Ecto neural progenitor cell (in vitro differentiated cells): ENCODE results near the gene LDLR.
"Not testable (repeated sequence)": the region's sequence is repeated elsewhere in the genome, so short reads cannot be mapped to it uniquely, and the experiment has no call there.

Experiments used
- DNase-seq: peaks from one replicate; pipeline ENCODE4 v3.0.0-alpha.2; 2018; ENCODE audit warnings: low spot score

The LDLR gene

DNA sequence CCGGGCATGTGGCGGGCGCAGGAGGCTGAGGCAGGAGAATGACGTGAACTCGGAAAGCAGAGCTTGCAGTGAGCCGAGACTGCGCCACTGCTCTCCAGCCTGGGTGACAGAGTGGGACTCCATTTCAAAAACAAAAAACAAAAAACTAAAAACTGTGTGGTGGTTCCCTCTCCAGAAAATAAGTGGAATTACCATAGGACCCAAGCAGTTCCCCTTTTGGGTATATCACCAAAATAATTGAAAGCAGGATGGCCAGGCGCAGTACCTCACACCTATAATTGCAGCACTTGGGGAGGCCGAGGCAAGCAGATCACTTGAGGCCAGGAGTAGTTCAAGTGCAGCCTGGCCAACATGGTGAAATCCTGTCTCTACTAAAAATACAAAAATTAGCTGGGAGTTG, 15.7 kb upstream of the LDLR start:
- DNase-seq: no peak

DNA sequence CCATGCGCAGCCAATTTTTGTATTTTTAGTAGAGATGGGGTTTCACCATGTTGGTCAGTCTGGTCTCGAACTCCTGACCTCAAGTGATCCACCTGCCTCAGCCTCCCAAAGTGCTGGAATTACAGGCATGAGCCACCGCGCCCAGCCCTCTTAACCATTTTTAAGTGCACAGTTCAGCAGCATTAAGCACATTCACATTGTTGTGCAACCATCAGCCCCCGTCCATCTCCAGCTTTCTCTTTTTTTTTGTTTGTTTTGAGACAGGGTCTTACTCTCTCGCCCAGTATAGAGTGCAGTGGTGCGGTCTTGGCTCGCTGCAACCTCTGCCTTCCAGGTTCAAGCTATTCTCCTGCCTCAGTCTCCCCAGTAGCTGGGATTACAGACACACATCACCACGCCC, 12.5 kb upstream of the LDLR start:
- not testable (repeated sequence) for DNase-seq

DNA sequence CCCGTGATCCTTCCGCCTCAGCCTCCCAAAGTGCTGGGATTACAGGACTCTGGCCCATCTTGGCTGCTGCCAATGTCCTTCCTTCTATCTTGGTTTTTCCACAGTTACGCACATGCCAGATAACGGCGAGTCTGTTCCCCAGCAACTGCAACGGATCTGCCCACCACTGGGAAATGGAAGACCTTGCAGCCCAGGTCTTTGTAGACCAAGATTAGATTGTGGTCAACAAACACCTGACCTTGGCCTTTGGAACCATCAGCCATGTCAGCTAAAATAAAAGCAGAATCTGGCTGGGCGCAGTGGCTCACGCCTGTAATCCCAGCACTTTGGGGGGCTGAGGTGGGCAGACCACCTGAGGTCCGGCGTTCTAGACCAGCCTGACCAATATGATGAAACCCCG, 10.4 kb upstream of the LDLR start:
- DNase-seq: no peak

DNA sequence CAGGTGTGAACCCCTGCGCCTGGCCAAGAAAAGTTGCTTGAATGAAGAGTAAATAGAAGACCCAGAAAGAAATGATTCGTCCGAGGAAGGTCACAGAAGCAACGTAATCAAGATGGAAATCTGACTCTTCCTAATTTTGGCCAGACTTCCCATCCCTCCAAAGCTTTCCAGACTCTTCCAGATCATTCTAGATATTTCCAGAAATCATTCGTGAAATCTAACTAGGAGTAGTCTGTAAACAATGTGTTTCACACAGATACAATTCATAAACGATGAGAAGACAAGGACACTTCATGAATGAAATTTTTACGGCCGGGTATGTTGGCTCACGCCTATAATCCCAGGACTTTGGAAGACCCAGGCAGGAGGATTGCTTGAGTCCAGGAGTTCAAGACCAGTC, 9.3 kb upstream of the LDLR start:
- no peak for DNase-seq

DNA sequence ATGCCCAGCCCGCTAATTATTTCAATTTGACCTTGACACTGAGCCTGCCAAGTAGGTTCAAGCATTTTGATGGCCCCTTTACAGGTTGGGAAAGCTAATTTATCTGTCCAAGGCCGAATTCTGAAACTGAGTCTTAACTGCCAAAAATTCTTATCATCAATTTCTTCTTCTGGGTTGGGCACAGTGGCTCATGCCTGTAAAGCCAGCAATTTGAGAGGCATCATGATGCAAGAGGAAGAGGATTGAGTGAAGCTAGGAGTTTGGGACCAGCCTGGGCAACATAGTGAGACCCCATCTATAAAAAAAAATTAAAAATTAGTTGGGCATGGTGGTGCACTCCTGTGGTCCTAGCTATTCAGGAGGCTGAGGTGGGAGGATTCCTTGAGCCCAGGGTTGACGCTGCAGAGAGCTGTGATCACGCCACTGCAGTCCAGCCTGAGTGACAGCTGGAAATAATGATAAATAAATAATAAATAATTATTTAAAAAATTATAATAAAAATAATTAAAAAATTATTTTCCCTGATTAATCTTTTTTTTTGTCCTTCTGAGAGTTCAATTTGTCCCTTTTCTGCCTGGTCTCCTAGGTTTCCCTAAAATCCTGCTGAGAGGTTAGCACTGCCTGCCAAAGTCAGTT, 1.3 kb upstream of the LDLR start:
- DNase-seq: no peak

DNA sequence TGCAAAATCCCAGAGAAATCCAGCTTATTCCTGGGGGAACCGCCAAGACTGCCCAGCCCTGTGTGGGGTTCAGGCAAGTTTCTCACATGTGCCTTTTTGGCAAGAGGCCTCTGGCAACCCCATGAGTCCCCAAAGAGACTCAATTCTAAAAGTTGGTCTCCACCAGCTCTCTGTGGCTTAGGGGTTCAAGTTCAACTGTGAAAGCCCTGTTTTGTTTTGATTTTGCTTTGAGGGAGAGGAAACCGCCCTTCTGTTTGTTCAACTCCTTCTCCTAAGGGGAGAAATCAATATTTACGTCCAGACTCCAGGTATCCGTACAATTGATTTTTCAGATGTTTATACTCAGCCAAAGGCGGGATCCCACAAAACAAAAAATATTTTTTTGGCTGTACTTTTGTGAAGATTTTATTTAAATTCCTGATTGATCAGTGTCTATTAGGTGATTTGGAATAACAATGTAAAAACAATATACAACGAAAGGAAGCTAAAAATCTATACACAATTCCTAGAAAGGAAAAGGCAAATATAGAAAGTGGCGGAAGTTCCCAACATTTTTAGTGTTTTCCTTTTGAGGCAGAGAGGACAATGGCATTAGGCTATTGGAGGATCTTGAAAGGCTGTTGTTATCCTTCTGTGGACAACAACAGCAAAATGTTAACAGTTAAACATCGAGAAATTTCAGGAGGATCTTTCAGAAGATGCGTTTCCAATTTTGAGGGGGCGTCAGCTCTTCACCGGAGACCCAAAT, 583 bp upstream of the LDLR start:
- DNase-seq: no peak

DNA sequence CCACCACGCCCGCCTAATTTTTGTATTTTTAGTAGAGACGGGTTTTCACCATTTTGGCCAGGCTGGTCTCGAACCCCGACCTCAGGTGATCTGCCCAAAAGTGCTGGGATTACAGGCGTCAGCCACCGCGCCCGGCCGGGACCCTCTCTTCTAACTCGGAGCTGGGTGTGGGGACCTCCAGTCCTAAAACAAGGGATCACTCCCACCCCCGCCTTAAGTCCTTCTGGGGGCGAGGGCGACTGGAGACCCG, 676 bp downstream of the LDLR start:
- not testable (repeated sequence) for DNase-seq

DNA sequence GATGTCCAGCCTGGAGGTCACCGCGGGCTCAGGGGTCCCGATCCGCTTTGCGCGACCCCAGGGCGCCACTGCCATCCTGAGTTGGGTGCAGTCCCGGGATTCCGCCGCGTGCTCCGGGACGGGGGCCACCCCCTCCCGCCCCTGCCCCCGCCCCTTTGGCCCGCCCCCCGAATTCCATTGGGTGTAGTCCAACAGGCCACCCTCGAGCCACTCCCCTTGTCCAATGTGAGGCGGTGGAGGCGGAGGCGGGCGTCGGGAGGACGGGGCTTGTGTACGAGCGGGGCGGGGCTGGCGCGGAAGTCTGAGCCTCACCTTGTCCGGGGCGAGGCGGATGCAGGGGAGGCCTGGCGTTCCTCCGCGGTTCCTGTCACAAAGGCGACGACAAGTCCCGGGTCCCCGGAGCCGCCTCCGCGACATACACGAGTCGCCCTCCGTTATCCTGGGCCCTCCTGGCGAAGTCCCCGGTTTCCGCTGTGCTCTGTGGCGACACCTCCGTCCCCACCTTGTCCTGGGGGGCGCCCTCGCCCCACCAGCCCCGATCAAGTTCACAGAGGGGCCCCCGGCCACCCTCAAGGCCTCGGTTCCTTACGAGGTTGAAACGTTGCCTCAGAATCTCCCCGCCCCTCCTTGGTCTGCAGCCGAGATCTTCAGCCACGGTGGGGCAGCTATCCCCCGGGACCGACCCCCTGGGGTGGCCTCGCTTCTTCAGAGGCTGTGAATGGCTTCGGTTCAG, 1.2 kb downstream of the LDLR start:
- peak; percentile 97 for DNase-seq

DNA sequence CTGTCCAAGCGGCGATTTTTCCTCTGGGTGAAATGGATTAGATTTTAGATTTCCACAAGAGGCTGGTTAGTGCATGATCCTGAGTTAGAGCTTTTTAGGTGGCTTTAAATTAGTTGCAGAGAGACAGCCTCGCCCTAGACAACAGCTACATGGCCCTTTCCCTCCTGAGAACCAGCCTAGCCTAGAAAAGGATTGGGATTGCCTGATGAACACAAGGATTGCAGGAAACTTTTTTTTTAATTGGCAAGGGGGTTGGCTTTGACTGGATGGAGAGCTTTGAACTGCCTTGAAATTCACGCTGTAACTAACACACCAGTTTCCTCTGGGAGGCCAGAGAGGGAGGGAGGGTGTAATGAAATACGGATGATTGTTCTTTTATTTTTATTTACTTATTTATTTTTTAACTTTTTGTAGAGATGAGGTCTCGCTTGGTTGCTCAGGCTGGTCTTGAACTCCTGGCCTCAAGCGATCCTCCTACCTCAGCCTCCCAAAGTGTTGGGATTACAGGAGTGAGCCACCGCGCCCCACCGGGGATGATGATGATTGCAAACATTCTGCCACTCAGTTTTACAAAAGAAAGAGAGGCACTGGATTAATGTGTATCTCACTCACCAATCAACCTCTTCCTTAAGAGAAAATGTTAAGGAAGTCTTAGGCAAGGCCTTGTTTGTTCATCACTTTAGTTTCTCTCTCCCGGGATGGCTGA, 1.9 kb downstream of the LDLR start:
- DNase-seq: no peak

DNA sequence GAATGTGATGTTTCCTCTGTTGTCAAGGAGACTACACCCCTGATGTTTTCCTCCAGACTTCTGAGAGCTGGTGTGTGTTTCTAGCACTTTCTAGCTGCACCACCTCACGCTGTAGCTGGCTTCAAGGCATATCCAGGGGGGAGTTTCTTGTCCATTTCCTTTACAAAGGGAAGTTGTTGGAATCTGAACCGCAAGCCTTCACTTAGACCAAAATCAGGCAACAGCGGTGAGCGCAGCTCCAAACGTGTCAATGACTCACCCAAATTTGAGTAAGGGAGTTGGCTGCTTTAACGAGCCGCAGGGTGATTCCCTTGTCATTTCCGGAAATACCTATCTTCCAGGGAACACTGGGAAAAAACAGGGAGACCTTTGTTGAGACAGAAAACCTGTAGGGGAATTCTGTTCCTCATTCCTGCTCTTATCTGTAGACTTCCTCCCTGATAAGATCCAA, 2.5 kb downstream of the LDLR start:
- DNase-seq: no peak

DNA sequence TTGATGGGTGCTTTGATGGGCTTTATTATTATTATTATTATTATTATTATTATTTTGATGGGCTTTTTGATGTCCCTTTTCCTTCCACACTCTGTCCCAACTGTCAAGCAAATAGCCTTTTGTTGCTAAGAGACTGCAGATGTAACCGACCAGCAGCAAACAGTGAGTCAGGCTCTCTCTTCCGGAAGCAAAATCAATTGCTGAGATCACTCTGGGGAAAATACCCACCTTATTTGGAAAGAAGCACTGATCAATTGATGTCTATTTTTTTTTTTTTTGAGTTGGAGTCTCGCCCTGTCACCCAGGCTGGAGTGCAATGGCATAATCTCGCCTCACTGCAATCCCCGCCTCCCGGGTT, 2.9 kb downstream of the LDLR start:
- DNase-seq: no peak

DNA sequence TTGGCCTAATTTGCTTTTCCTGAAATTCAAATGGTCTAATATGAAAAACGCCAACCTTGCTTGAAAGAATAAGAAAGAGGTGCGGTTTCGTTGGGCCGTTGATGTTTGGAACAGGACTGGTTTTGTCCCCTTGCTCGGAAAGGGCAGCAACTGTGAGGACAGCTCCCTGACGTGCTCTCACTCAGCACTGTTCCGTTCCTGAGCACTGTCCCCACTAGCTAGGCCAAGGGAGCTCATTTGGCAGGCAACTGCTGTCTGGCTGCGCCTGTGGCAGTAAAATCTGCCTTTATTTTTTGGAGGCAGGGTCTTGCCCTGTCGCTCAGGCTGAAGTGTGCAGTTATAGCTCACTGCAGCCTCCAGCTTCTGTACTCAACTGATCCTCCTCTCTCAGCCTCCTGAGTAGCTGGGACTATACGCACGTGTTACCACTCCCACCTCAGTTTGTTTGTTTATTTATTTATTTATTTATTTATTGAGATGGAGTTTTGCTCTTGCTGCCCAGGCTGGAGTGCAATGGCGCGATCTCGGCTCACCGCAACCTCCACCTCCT, 4.5 kb downstream of the LDLR start:
- DNase-seq: no peak

DNA sequence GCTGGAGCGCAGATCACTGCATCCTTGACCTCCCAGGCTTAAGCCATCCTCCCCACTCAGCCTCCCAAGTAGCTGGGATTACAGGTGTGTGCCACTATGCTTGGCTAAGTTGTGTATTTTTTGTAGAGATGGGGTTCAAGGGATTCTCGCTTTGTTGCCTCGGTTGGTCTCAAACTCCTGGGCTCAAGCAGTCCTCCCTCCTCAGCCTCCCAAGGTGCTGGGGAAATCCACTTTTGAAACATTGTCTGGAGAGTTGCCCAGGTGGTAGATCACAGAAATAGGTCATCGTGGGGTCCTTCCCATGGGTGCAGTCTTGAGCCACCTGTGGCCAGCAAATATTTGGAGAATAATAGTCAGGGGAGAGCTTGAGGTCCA, 5.2 kb downstream of the LDLR start:
- no peak for DNase-seq

DNA sequence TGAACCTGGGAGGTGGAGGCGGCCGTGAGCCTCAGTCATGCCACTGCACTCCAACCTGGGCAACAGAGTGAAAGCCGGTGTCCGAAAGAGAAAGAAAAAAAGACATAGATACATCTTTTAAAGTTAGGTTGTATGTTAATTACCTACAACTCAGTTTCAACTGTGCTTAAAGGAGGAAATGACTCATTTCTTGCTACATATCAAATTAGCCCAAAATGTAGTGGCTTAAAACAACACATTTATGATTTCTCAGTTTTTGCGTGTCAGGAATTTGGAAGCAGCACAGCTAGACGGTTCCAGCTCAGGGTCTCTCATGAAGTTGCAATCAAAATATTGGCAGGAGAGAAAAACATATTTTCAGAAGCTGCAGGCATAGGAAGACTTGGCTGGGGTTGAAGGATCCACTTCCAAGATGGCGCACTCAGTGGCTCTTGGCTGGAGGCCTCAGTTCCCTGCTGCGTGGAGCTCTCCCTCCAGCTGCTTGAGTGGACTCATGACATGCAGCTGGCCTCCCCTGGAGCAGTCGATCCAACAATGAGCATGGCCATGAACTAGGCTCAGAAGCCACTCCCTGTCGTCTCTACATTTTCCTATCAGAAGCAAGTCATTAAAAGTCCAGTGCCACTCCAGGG, 7.1 kb downstream of the LDLR start:
- no peak for DNase-seq

DNA sequence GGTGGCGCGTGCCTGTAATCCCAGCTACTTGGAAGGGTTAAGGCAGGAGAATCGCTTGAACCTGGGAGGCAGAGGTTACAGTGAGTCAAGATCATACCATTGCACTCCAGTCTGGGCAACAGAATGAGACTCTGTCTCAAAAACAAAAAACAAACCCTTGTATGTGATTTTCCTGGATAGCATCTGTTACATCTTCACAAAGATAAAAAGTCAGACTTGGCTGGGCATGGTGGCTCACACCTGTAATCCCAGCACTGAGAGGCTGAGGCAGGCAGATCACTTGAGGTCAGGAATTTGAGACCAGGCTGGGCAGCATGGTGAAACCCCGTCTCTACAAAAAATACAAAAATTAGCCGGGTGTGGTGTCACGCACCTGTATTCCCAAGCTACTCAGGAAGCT, 8.1 kb downstream of the LDLR start:
- not testable (repeated sequence) for DNase-seq

DNA sequence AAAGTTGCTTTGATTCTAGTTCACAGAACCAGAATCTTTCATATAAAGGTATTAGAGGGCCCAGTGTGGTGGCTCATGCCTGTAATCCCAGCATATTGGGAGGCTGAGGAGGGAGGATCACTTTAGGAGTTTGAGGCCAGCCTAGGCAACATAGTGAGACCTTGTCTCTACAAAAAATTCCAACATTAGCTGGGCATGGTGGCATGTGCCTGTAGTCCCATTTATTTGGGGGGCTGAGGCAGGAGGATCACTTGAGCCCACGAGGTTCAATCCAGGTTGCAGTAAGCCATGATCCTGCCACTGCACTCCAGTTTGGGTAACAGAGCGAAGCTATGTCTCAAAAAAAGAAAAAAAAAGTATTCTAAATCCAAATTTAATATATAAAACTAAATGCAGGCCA, 9.1 kb downstream of the LDLR start:
- no peak for DNase-seq

DNA sequence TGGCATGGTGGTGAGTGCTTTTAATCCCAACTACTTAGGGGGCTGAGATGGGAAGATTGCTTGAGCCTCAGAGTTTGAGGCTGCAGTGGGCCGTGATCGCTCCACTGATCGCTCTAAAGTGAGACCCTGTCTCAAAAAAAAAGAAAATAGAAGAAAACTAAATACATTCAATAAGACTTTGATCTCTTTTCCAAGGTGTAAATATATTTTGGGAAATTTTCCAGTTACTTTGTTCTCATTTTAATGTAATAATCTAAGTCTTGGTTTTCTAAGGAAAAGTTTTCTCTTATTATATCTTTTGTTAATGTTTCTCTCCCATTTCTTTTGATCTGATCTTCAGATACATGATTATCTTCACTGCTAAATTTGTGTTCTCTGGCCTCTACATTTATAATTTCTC, 9.6 kb downstream of the LDLR start:
- no peak for DNase-seq

DNA sequence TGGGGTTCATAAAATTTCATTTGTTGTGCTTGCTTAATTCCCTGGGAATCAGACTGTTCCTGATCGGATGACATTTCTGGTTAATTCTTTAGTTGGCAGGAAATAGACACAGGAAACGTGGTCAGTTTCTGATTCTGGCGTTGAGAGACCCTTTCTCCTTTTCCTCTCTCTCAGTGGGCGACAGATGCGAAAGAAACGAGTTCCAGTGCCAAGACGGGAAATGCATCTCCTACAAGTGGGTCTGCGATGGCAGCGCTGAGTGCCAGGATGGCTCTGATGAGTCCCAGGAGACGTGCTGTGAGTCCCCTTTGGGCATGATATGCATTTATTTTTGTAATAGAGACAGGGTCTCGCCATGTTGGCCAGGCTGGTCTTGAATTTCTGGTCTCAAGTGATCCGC, 10.8 kb downstream of the LDLR start:
- no peak for DNase-seq

DNA sequence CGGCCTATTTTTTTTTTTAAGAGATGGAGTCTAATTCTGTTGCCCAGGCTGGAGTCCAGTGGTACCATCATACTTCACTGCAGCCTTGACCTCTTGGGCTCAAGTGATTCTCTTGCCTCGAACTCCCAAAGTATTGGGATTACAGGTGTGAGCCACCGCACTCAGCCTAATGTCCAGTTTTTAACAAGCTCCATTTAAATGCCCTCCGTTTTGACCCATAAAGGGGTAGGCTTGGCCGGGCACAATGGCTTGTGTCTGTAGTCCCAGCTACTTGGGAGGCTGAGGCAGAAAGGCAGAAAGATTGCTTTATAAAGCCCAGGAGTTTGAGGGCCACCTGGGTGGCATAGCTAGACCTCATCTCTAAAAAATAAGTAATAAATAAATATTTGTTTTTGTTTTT, 11.8 kb downstream of the LDLR start:
- DNase-seq: no peak

DNA sequence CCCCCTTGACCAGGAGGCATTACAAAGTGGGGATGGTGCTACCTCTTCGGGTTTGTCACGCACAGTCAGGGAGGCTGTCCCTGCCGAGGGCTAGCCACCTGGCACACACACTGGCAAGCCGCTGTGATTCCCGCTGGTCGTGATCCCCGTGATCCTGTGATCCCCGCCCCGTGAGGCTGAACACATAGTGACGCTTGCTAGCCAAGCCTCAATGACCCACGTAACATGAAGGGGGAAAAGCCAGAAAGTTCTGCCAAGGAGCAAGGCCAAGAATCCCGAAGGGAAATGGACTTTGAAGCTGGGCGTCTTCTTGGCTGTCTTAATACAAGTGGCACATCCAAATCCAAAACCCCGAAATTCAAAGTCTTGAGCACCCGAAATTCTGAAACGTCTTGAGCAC, 13.7 kb downstream of the LDLR start:
- no peak for DNase-seq

DNA sequence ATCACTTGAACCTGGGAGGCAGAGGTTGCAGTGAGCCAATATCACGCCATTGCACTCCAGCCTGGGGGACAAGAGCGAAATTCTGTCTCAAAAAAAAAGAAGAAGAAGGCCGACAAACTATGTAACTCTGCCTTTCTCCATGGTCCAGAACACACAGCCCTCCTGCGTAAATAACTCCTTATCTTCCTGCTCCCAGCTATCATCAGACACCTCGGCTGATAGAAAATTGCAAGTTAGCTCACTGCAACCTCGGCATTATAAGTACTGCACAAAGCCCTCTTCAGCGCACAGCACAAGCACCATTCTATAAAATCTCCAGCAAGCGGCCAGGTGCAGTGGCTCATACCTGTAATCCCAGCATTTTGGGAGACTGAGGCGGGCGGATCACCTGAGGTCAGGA, 14.4 kb downstream of the LDLR start:
- DNase-seq: not testable (repeated sequence)

DNA sequence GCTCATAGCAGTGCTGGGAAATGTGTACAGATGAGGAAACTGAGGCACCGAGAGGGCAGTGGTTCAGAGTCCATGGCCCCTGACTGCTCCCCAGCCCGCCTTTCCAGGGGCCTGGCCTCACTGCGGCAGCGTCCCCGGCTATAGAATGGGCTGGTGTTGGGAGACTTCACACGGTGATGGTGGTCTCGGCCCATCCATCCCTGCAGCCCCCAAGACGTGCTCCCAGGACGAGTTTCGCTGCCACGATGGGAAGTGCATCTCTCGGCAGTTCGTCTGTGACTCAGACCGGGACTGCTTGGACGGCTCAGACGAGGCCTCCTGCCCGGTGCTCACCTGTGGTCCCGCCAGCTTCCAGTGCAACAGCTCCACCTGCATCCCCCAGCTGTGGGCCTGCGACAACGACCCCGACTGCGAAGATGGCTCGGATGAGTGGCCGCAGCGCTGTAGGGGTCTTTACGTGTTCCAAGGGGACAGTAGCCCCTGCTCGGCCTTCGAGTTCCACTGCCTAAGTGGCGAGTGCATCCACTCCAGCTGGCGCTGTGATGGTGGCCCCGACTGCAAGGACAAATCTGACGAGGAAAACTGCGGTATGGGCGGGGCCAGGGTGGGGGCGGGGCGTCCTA, 15.9 kb downstream of the LDLR start:
- DNase-seq: no peak
